Naive B cell (primary cell): ENCODE measurements around the gene MYH6. TPM values are rescaled to one million over a fixed set of nuclear protein-coding genes. Genes with fewer than 3 reads are reported as not detected.
A peak's percentile ranks its signal among the peaks of the same experiment; 100 is the strongest.
"Not testable (repeated sequence)": the region's sequence is repeated elsewhere in the genome, so short reads cannot be mapped to it uniquely, and the experiment has no call there.

Experiments used
- ATAC-seq, 2 donors: fragments of 150-1000 bp; cut with Tn5 transposase; 2 replicates each; pipeline ENCODE4 v1.10.0; 2021; ENCODE audit warnings: low read depth in 2 of 2, mild to moderate bottlenecking in 2 of 2, moderate library complexity in 2 of 2
- DNase-seq: peaks from one replicate; pipeline ENCODE4 v3.0.0; 2022
- H3K27ac Mint-ChIP-seq, 6 donors: one replicate each; pipeline ENCODE4 v1.8.0; 2020 to 2022; ENCODE audit warnings: mild to moderate bottlenecking in 6 of 6, mixed read lengths in 6 of 6, moderate library complexity in 5 of 6, inconsistent platforms in 2 of 6
- H3K27me3 Mint-ChIP-seq, 3 donors: one replicate each; pipeline ENCODE4 v1.8.0; 2021 to 2022; ENCODE audit warnings: mixed read lengths in 3 of 3, mild to moderate bottlenecking in 1 of 3
- H3K36me3 Mint-ChIP-seq, 2 donors: one replicate each; pipeline ENCODE4 v1.8.0; 2020 to 2022; ENCODE audit warnings: mixed read lengths in 2 of 2, inconsistent platforms in 1 of 2, mild to moderate bottlenecking in 1 of 2
- H3K4me1 Mint-ChIP-seq, 3 donors: one replicate each; pipeline ENCODE4 v1.8.0; 2020 to 2022; ENCODE audit warnings: mixed read lengths in 3 of 3, inconsistent platforms in 1 of 3, mild to moderate bottlenecking in 1 of 3, moderate library complexity in 1 of 3
- H3K4me3 Mint-ChIP-seq, 8 donors: one replicate each; pipeline ENCODE4 v1.8.0; 2020 to 2022; ENCODE audit warnings: mild to moderate bottlenecking in 8 of 8, mixed read lengths in 8 of 8, moderate library complexity in 8 of 8, inconsistent platforms in 2 of 8
- H3K9me3 Mint-ChIP-seq, 7 donors: one replicate each; pipeline ENCODE4 v1.8.0; 2020 to 2022; ENCODE audit warnings: mixed read lengths in 7 of 7, mild to moderate bottlenecking in 5 of 7, inconsistent platforms in 2 of 7, moderate library complexity in 1 of 7
- polyA plus RNA-seq, 6 donors: library from polyadenylated mRNA; unstranded; fragments of 300-500 nt; fragmentation: Illumina TruSeq; gene quantifications; one replicate each; pipeline ENCODE4 v1.2.3, GENCODE V29; 2021; ENCODE audit warnings: low read depth in 6 of 6

MYH6 gene
- polyA plus RNA-seq, 6 donors from 2014 or later: not detected

GRCh38 chr14:23389871-23390270 is 18.2 kb downstream of the MYH6 start:
- not testable (repeated sequence) for H3K9me3 Mint-ChIP-seq, DNase-seq, H3K4me1 Mint-ChIP-seq, H3K4me3 Mint-ChIP-seq, H3K27ac Mint-ChIP-seq, H3K36me3 Mint-ChIP-seq, ATAC-seq
- peaks cover 22 to 66% (median 48%) of the 10 kb centered on the region in 3 donors for H3K27me3 Mint-ChIP-seq

DNA sequence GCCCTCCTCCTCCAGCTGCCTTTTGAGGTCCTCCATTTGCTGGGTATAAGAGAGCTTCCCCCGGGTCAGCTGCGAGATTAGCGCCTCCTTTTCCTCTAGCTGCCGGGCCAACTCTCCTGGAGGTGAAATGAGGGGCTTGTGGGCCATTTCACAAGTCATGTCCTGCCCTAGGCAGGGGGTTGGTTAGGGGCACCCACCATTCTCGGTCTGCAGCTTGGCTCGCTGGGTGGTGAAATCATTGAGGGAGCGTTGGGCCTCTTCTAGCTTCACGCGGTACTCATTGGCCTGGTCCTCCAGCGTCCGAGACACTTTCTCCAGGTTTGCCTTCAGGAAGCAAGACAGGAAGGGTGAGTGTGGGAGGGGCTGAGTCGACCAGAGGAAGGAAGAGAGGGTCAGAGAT is 18.7 kb downstream of the MYH6 start:
- Mint-ChIP-seq H3K27me3 (peaks cover 22 to 69% (median 53%) of the 10 kb centered on the region in 3 donors), H3K4me3 (no peak overlapping the region), H3K9me3 (peaks cover 0 to 2% (median 0%) of the 10 kb centered on the region in 7 donors), H3K27ac (no peak overlapping the region), H3K4me1 (no peaks in the 10 kb centered on the region), H3K36me3 (no peaks in the 10 kb centered on the region)
- no peak for DNase-seq
- no peak for ATAC-seq

DNA sequence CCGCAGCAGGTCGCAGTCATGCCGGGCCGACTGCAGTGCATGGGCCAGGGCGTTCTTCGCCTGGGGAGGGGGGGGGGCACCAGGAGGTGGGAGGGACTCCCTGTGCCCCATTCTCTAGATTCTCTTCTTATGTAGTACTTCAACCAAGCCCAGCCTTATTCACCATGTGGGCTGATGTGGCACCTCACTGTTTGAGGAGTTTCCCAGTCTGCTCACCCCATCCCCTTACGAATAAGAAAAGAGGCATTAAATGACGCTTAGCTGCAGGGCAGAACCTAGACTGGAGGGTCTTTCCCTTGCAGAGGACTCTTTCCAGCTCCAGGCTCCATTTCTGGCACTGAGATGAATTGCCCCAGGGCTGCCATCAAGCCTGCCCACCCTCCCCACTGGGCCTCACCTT is 19.1 kb downstream of the MYH6 start:
- Mint-ChIP-seq H3K4me1 (no peaks in the 10 kb centered on the region), H3K36me3 (no peaks in the 10 kb centered on the region), H3K27ac (no peak overlapping the region), H3K27me3 (peaks cover 22 to 70% (median 57%) of the 10 kb centered on the region in 3 donors), H3K4me3 (no peak overlapping the region), H3K9me3 (peaks cover 0 to 2% (median 0%) of the 10 kb centered on the region in 7 donors)
- DNase-seq: no peak
- no peak for ATAC-seq

DNA sequence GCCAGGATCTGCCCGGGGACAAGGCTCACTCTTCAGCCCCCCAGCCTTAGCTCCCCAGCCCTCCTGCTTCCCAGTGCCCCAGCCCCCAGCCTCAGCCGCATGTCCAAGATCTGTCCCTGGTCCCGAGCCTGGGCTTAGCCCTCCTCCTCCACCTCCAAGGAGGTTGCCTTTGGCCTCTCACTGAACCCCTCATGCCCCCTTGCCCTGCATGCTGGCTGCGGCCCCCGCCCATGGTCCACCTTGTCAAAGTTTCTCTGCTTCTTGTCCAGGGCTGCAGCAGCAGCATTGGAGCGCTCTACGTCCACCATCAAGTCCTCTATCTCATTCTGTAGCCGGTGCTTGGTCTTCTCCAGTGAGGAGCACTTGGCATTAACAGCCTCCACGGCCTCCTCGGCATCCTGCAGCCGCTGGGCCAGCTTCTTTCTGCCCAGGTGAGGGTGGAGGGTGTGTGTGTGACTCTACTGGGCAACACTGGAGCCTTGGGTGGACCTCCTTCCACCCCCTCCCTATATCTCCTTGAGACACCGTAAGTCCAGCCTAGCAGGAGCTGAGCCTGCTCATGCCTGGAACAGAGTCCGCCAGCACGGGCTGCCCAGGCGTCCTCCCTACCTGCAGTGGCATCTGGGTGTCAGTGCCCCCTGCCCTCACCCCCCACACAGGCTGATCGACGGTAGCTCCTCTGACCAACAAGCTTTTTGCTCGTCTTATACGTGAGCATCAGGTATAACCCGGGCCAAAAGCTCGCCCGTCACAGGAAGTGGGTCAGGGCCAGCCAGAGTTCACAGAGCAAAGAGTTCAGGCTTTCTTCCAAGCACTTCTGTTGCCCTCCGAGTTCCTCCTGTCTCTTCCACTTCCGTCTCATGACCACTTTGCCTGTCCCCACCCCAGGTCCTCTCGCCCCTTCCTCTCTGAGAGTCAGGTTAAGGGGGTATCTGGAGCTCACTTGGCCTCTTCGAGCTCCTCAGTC is 19.9 kb downstream of the MYH6 start:
- H3K4me1 Mint-ChIP-seq: no peaks in the 10 kb centered on the region
- H3K27ac Mint-ChIP-seq: no peak overlapping the region
- H3K9me3 Mint-ChIP-seq: peaks cover 0 to 2% (median 0%) of the 10 kb centered on the region in 7 donors
- no peak for DNase-seq
- H3K4me3 Mint-ChIP-seq: no peak overlapping the region
- H3K27me3 Mint-ChIP-seq: peaks cover 22 to 70% (median 57%) of the 10 kb centered on the region in 3 donors
- ATAC-seq: no peak
- H3K36me3 Mint-ChIP-seq: no peaks in the 10 kb centered on the region

DNA sequence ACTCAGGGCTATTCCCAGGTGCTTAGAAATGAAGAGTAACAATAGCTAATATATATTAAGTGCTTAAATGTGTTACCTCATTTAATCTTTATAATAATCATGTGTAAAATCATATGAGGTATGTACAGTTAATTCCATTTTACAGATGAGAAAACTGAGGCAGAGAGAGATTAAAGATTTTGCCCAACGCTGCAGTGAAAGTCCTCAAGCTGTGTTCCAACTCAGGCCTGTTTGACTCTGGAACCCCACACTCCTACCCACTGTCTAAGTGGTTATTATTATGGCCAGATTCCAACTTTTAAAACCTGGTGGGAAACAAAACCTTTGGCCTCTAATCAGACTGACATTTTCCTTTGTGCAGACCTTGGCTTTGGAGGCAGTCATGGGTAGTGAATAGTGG is 21.1 kb downstream of the MYH6 start:
- H3K27me3 Mint-ChIP-seq: peaks cover 27 to 73% (median 61%) of the 10 kb centered on the region in 3 donors
- no peak for ATAC-seq
- no peak overlapping the region for H3K27ac Mint-ChIP-seq
- no peaks in the 10 kb centered on the region for H3K36me3 Mint-ChIP-seq
- H3K9me3 Mint-ChIP-seq: peaks cover 0 to 2% (median 0%) of the 10 kb centered on the region in 7 donors
- DNase-seq: no peak
- no peaks in the 10 kb centered on the region for H3K4me1 Mint-ChIP-seq
- no peak overlapping the region for H3K4me3 Mint-ChIP-seq

DNA sequence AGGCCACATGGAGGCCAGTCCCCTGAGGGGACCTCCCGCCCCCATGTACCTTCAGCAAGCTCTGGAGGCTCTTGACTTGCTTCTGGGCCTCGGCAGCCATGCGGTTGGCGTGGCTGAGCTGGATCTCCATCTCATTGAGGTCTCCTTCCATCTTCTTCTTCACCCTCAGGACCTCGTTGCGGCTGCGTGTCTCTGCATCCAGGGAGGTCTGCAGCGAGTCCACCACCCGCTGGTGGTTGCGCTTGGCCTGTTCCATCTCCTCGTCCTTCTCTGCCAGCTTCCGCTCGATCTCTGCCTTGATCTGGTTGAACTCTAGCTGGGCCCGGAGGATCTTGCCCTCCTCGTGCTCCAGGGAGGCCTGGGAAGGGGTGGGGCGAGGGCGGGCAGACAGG is 21.8 kb downstream of the MYH6 start:
- H3K4me3 Mint-ChIP-seq, H3K36me3 Mint-ChIP-seq, H3K9me3 Mint-ChIP-seq, DNase-seq, ATAC-seq, H3K4me1 Mint-ChIP-seq: not testable (repeated sequence)
- H3K27ac Mint-ChIP-seq: peak overlapping the region in 1 of 6 donors; percentile 37
- peaks cover 23 to 80% (median 68%) of the 10 kb centered on the region in 3 donors for H3K27me3 Mint-ChIP-seq

DNA sequence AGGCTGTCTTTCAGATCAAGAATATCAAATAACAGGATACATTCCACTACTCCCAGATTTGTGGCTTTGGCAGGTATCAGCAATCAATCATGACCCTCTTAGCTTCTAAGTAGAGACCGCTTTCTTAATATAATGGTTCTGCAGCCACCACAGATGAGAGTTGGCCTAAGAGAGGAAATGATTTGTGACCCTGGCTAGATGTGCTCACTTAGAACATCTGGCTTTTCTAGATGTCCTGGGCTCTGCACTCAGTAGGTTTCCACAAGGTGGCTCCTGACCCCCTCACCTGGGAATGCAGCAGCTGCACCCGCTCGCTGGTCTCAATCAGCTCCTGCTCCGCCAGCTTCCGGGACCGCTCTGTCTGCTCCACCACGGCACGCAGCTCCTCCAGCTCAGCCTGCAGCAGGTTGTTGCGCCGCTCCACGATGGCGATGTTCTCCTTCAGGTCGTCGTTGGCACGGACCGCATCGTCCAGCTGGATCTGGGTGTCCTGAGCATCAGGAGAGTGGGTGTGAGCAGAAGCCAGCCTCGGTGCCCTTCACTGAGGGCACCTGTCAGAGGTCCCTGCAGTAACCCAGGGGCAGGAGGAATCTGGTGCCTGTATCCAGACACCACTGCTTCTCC is 22.3 kb downstream of the MYH6 start:
- DNase-seq (no peak), ATAC-seq (no peak)
- H3K36me3 Mint-ChIP-seq: no peaks in the 10 kb centered on the region
- peaks cover 20 to 80% (median 73%) of the 10 kb centered on the region in 3 donors for H3K27me3 Mint-ChIP-seq
- H3K9me3 Mint-ChIP-seq: peaks cover 0 to 2% (median 0%) of the 10 kb centered on the region in 7 donors
- no peak overlapping the region for H3K4me3 Mint-ChIP-seq
- H3K4me1 Mint-ChIP-seq: no peaks in the 10 kb centered on the region
- no peak overlapping the region for H3K27ac Mint-ChIP-seq

DNA sequence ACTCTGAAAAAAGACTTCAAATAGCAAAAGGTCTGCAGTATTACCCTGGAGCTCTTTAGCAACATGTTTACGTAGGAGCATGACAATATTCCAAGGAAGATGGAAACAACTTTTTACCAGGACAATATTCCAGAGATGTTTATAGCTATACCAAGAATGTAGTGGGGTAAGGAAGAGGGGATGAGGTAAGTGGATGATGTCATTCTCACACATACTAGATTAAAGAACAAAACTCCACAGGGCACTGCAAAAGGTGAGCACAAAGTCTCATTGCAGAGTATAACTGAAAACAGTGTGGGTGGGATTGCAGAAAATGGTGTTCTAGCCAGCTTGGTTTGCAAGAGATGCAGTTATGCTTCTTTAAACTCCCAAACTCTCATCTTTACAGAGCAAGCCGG is 22.8 kb downstream of the MYH6 start:
- Mint-ChIP-seq H3K4me1 (no peaks in the 10 kb centered on the region), H3K36me3 (no peaks in the 10 kb centered on the region), H3K27ac (no peak overlapping the region), H3K27me3 (peaks cover 20 to 80% (median 76%) of the 10 kb centered on the region in 3 donors), H3K4me3 (no peak overlapping the region), H3K9me3 (peaks cover 0 to 2% (median 0%) of the 10 kb centered on the region in 7 donors)
- DNase-seq (no peak), ATAC-seq (no peak)

- Mint-ChIP-seq H3K27ac (no peak overlapping the region), H3K4me1 (peaks cover 0 to 2% (median 0%) of the 10 kb centered on the region in 3 donors), H3K27me3 (peaks cover 21 to 74% (median 73%) of the 10 kb centered on the region in 3 donors), H3K9me3 (peaks cover 0 to 2% (median 0%) of the 10 kb centered on the region in 7 donors), H3K4me3 (no peak overlapping the region), H3K36me3 (no peaks in the 10 kb centered on the region)
- ATAC-seq (no peak), DNase-seq (no peak)
Observed at GRCh38 chr14:23384364-23385080, 23.6 kb downstream of the MYH6 start.

- Mint-ChIP-seq H3K9me3 (peaks cover 0 to 2% (median 0%) of the 10 kb centered on the region in 7 donors), H3K4me3 (no peak overlapping the region), H3K27ac (no peak overlapping the region), H3K36me3 (no peaks in the 10 kb centered on the region), H3K27me3 (peaks cover 20 to 71% (median 69%) of the 10 kb centered on the region in 3 donors), H3K4me1 (peaks cover 0 to 2% (median 0%) of the 10 kb centered on the region in 3 donors)
- ATAC-seq (no peak), DNase-seq (no peak)
Observed at GRCh38 chr14:23382731-23383440, 25.2 kb downstream of the MYH6 start.

DNA sequence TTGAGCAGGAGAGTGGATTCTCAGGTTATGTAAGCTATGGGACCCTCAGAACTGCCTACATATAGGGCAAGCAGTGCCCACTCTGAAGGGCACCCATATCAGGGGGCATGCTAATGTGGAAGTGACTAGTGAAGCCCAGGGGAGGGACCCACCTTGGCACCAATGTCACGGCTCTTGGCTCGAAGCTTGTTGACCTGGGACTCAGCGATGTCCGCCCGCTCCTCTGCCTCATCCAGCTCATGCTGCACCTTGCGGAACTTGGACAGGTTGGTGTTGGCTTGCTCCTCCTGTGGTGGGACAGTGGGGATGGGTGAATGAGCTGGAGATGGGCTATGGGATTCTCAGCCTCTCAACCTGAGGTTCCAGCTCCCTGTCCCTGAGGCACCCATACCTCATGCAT is 25.8 kb downstream of the MYH6 start:
- no peak overlapping the region for H3K27ac Mint-ChIP-seq
- H3K36me3 Mint-ChIP-seq: no peaks in the 10 kb centered on the region
- H3K9me3 Mint-ChIP-seq: peaks cover 0 to 2% (median 0%) of the 10 kb centered on the region in 7 donors
- no peak for ATAC-seq
- no peak for DNase-seq
- H3K4me1 Mint-ChIP-seq: peaks cover 0 to 2% (median 0%) of the 10 kb centered on the region in 3 donors
- no peak overlapping the region for H3K4me3 Mint-ChIP-seq
- peaks cover 20 to 68% (median 67%) of the 10 kb centered on the region in 3 donors for H3K27me3 Mint-ChIP-seq

DNA sequence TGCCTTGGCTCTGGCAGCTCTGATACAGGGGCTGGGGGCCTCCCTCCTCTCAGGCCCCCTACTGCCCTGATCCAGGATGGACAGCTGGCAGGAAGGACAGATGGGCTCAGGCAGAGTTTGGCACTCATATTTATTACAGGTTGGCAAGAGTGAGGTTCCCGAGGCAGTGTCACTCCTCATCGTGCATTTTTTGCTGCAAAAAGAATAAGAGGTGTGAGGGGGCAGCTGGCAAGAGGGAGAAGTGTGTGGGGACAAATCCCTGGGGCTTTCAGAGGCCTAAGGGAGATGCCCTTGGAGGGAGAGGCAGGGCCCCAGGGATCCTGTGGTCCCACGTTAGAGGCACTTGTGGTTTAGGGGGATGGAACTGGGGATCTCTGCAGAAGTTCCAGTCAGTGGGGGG is 26.2 kb downstream of the MYH6 start:
- Mint-ChIP-seq H3K4me1 (peaks cover 0 to 2% (median 0%) of the 10 kb centered on the region in 3 donors), H3K9me3 (peaks cover 0 to 2% (median 0%) of the 10 kb centered on the region in 7 donors), H3K36me3 (no peaks in the 10 kb centered on the region), H3K27ac (peak overlapping the region in 1 of 6 donors; percentile 49), H3K4me3 (no peak overlapping the region), H3K27me3 (peaks cover 20 to 70% (median 69%) of the 10 kb centered on the region in 3 donors)
- DNase-seq (no peak), ATAC-seq (no peak)

- no peak overlapping the region for H3K27ac Mint-ChIP-seq
- peaks cover 0 to 2% (median 0%) of the 10 kb centered on the region in 3 donors for H3K4me1 Mint-ChIP-seq
- H3K27me3 Mint-ChIP-seq: peaks cover 16 to 73% (median 70%) of the 10 kb centered on the region in 3 donors
- H3K36me3 Mint-ChIP-seq: no peaks in the 10 kb centered on the region
- ATAC-seq (no peak), DNase-seq (no peak)
- H3K4me3 Mint-ChIP-seq: peak overlapping the region in 1 of 8 donors; percentile 68
- peaks cover 0 to 1% (median 0%) of the 10 kb centered on the region in 7 donors for H3K9me3 Mint-ChIP-seq
Observed at GRCh38 chr14:23380976-23381375, 27.1 kb downstream of the MYH6 start.
